Gastrocnemius medialis (tissue), 4 donors: ENCODE data around the gene DDR2.

Experiments used
- POLR2A ChIP-seq, 2 donors: fragments of 450-650 bp; IDR thresholded peaks; one replicate each; pipeline ENCODE4 v1.6.1; 2017; ENCODE audit warnings: antibody characterized with exemption in 2 of 2, mild to moderate bottlenecking in 2 of 2, moderate library complexity in 2 of 2
- TF ChIP-seq, protein P1 (sequence below), 5 experiments: fragments of 450-650 bp in 3 of 5; fragments of 200-600 bp in 2 of 5; sonication (generic) in 2 of 5; IDR thresholded peaks in 4 of 5; conservative IDR thresholded peaks in 1 of 5; 1 replicate in 4 of 5; 2 replicates in 1 of 5; pipeline ENCODE4 v1.5.1; 2016 to 2019; ENCODE audit warnings: antibody characterized with exemption in 5 of 5, mild to moderate bottlenecking in 3 of 5, moderate library complexity in 3 of 5

DNA sequence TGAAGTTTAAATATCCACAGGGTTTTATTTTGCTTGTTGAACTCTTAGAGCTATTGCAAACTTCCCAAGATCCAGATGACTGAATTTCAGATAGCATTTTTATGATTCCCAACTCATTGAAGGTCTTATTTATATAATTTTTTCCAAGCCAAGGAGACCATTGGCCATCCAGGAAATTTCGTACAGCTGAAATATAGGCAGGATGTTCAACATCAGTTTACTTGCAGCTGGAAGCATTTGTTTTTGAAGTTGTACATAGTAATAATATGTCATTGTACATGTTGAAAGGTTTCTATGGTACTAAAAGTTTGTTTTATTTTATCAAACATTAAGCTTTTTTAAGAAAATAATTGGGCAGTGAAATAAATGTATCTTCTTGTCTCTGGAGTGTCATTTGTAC lies 32.8 kb upstream of the DDR2 start:
- TF ChIP-seq, protein P1, sequence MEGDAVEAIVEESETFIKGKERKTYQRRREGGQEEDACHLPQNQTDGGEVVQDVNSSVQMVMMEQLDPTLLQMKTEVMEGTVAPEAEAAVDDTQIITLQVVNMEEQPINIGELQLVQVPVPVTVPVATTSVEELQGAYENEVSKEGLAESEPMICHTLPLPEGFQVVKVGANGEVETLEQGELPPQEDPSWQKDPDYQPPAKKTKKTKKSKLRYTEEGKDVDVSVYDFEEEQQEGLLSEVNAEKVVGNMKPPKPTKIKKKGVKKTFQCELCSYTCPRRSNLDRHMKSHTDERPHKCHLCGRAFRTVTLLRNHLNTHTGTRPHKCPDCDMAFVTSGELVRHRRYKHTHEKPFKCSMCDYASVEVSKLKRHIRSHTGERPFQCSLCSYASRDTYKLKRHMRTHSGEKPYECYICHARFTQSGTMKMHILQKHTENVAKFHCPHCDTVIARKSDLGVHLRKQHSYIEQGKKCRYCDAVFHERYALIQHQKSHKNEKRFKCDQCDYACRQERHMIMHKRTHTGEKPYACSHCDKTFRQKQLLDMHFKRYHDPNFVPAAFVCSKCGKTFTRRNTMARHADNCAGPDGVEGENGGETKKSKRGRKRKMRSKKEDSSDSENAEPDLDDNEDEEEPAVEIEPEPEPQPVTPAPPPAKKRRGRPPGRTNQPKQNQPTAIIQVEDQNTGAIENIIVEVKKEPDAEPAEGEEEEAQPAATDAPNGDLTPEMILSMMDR (IDR thresholded peaks at IDR 0.05 in 4 of 5, conservative IDR thresholded peaks at IDR 0.05 in 1 of 5): no peak
- no peak for TF ChIP-seq POLR2A (IDR thresholded peaks at IDR 0.05)
